ENCODE results near the gene EPHA3. TPM values are rescaled to one million over a fixed set of nuclear protein-coding genes. Genes with fewer than 3 reads are reported as not detected.

EPHA3 gene
- total and polyA plus RNA-seq, 9 of the 15 experiments (the other 6 are each of a cell fraction or from before 2014, with no cell fraction given) = not detected

GRCh38 chr3:89446593-89446992 is 339.2 kb downstream of the EPHA3 start (continued):
- TF ChIP-seq TRIM25 (IDR thresholded peaks at IDR 0.05; ENCODE audit: borderline replicate concordance) (no peak), BRCA1 (IDR thresholded peaks at IDR 0.05) (no peak), BRCA1 (CRISPR knock-in tag; IDR thresholded peaks at IDR 0.05) (no peak), ZNF668 (CRISPR knock-in tag; IDR thresholded peaks at IDR 0.05) (no peak)

- CTCF ChIA-PET (ENCODE audit: low intra/inter-chr PET ratio) = no interaction called here
- intact Hi-C loops (cut with micrococcal nuclease) = no loop called here
- BruUV-seq (replicated peaks) = no TSS peak
- no peaks in the 10 kb centered on the region for H4K20me1 ChIP-seq (replicated peaks; ENCODE audit: control insufficient read depth, insufficient read depth, low read length)
- H3K27ac ChIP-seq (ENCODE audit: extremely low read depth, low read depth, low read length) = no peak overlapping the region
- POLR2A ChIA-PET = no interaction called here
- no peak overlapping the region for H3K4me2 ChIP-seq (ENCODE audit: insufficient read depth, low read length)
- H3K27me3 ChIP-seq (ENCODE audit: control insufficient read depth in 2 of 2, insufficient read depth in 2 of 2, low read length in 2 of 2) = no peaks in the 10 kb centered on the region
- 0% methylated on average over 1 of the region's 1 CpG for WGBS (ENCODE audit: insufficient coverage, low coverage, missing lambda C conversion rate)
- no peak overlapping the region for H3K9ac ChIP-seq (ENCODE audit: insufficient read depth in 1 of 2, low read depth in 2 of 2, low read length in 2 of 2)
- H2AFZ ChIP-seq (ENCODE audit: low read depth, low read length) = no peak overlapping the region
- no peaks in the 10 kb centered on the region for H3K9me3 ChIP-seq (replicated peaks; ENCODE audit: control insufficient read depth, insufficient read depth, low read depth, low read length)
- FAIRE-seq (no peak), DNase-seq (ENCODE audit: extremely low read depth in 1 of 4, low spot score in 3 of 4) (no peak), ATAC-seq (no peak)
- in situ Hi-C loops (cut with MboI) = no loop called here
- H3K36me3 ChIP-seq (ENCODE audit: control insufficient read depth, insufficient read depth, low read length) = no peaks in the 10 kb centered on the region
- H3K9me1 ChIP-seq (ENCODE audit: control insufficient read depth, insufficient read depth, low read length) = no peaks in the 10 kb centered on the region
- no peak for TF ChIP-seq SRSF7 (optimal IDR thresholded peaks at IDR 0.05; ENCODE audit: low read depth, low read length)
- TF ChIP-seq HNRNPK (IDR thresholded peaks at IDR 0.05; ENCODE audit: low read depth, low read length, poor library complexity, severe bottlenecking) = no peak
- no peaks in the 10 kb centered on the region for H3K4me1 ChIP-seq (replicated peaks in 1 of 2; ENCODE audit: control insufficient read depth in 2 of 2, insufficient read depth in 2 of 2, low read length in 2 of 2)
- H3K4me3 ChIP-seq = no peak overlapping the region
- no peaks in the 10 kb centered on the region for H3K79me2 ChIP-seq (ENCODE audit: control insufficient read depth, insufficient read depth, low read length)
These were observed 339.8 kb downstream of the EPHA3 start for GRCh38 chr3:89447243-89447642.

Measured in K562 (cell line).